NOMO-1 treated with dmso at 0.1 percent for 144 hours (cell line): Measurements from ENCODE around the gene BICRAL.
"Not testable (repeated sequence)": the region's sequence is repeated elsewhere in the genome, so short reads cannot be mapped to it uniquely, and the experiment has no call there.

Source experiments
- DNase-seq: peaks from one replicate; lab custom pipeline; 2025; ENCODE audit not compliant: unreplicated experiment; lab: John Stamatoyannopoulos, UW

The BICRAL gene, protein sequence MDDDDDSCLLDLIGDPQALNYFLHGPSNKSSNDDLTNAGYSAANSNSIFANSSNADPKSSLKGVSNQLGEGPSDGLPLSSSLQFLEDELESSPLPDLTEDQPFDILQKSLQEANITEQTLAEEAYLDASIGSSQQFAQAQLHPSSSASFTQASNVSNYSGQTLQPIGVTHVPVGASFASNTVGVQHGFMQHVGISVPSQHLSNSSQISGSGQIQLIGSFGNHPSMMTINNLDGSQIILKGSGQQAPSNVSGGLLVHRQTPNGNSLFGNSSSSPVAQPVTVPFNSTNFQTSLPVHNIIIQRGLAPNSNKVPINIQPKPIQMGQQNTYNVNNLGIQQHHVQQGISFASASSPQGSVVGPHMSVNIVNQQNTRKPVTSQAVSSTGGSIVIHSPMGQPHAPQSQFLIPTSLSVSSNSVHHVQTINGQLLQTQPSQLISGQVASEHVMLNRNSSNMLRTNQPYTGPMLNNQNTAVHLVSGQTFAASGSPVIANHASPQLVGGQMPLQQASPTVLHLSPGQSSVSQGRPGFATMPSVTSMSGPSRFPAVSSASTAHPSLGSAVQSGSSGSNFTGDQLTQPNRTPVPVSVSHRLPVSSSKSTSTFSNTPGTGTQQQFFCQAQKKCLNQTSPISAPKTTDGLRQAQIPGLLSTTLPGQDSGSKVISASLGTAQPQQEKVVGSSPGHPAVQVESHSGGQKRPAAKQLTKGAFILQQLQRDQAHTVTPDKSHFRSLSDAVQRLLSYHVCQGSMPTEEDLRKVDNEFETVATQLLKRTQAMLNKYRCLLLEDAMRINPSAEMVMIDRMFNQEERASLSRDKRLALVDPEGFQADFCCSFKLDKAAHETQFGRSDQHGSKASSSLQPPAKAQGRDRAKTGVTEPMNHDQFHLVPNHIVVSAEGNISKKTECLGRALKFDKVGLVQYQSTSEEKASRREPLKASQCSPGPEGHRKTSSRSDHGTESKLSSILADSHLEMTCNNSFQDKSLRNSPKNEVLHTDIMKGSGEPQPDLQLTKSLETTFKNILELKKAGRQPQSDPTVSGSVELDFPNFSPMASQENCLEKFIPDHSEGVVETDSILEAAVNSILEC

GRCh38 chr6:42781796-42782688 lies at the start of gene BICRAL:
Gene BICRAL (plus strand): TSS chr6:42782052. CDS start chr6:42822023, 39,971 bp downstream.
- peak; percentile 37 for DNase-seq

DNA sequence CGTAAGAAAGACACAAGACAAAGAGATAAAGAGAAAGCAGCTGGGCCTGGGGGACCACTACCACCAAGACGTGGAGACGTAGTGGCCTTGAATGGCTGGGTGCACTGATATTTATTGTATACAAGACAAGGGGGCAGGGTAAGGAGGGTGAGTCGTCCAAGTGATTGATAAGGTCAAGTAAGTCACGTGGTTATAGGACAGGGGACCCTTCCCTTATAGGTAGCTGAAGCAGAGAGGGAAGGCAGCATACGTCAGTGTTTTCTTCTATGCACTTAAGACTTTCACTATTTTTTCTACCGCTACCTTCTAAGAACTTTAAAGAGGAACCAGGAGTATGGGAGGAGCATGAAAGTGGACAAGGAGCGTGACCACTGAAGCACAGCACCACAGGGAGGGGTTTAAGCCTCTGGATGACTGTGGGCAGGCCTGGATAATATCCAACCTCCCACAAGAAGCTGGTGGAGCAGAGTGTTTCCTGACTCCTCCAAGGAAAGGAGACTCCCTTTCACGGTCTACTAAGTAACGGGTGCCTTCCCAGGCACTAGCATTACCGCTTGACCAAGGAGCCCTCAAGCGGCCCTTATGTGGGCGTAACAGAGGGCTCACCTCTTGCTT lies 47.9 kb upstream of the BICRAL start:
- not testable (repeated sequence) for DNase-seq

GRCh38 chr6:42735976-42736375 lies 45.9 kb upstream of the BICRAL start:
- no peak for DNase-seq

- DNase-seq: no peak
Observed at GRCh38 chr6:42740725-42741124, 41.1 kb upstream of the BICRAL start.

DNA sequence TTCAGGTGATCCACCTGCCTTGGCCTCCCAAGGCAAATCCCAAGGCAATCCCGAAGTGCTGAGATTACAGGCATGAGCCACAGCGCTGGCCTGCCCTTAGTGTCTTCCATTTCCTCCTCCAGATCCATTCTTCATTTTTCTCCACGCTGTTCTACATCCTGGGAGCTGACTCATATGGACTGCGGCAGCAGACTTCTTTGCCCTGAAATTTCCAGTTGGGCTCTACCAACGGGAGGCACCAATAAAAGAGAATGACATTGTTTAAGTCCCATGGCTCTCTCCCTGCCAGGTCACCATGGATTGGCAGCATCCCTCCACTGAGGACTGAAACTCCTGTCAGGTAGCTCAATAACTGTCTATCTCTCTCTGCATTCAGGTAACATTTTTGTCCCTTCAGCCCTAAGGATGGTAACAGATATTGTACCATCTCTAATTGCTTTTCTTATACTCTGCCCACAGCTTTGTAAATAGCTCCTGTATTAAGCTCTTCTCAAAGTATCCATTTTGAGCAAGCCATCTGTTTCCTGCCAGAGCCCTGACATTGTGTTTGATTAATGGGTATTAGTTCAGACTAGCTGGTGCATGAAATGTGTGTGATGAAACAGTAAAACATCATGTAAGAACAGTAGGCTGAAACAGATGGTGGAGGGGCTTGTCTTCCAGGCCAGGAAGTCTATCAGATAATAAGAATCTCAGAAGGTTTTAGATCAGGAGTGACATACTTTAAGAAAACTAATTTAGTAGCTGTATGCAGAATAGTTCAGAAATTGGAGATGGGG lies 39.5 kb upstream of the BICRAL start:
- DNase-seq: peak; percentile 37

DNA sequence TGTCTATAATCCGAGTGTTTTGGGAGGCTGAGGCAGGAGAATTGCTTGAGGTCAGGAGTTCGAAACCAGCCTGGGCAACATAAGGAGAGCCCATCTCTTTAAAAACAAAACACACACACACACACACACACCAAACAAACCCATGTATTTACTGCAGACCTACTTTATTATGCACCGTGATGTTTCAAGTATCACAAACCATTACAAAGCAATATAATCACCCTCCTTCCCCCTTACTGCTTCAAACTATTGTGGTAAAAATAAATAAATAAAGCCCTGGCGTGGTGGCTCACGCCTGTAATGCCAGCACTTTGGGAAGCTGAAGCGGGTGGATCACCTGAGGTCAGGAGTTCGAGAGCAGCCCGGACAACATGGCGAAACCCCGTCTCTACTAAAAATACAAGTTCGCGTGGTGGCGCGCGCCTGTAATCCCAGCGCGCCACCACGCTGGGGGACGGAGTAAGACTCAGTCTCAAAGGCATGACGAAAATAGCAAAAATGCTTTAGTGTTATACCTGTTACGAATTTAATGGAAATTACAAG lies 37.4 kb upstream of the BICRAL start:
- DNase-seq: no peak

DNA sequence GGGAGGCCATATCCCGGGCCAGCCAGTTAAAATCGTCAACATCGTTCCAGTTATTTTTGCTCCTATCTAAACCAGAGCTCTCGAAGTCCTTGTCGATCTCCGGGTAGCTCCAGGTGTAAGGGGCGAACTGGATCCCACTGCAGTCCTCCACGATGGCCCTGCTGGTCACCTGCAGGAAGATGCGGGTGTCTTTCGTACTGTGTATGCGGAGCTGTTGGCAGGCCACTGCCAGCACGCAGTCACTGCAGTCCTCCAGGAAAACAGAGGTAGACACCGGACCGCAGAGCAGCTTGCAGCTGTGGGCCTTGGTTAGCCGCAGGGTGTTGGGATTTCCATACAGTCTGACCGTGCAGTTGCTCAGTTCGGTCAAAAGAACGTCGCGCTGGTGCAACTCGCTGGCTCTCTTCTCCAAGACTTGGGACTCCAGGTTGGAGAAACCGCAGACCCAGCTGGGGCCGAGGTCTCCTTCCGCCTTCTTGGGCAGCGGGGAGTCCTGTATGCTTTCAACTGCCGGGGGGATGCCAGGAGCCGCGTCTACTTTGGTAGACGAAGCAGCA lies 36.7 kb upstream of the BICRAL start:
- peak; percentile 27 for DNase-seq

DNA sequence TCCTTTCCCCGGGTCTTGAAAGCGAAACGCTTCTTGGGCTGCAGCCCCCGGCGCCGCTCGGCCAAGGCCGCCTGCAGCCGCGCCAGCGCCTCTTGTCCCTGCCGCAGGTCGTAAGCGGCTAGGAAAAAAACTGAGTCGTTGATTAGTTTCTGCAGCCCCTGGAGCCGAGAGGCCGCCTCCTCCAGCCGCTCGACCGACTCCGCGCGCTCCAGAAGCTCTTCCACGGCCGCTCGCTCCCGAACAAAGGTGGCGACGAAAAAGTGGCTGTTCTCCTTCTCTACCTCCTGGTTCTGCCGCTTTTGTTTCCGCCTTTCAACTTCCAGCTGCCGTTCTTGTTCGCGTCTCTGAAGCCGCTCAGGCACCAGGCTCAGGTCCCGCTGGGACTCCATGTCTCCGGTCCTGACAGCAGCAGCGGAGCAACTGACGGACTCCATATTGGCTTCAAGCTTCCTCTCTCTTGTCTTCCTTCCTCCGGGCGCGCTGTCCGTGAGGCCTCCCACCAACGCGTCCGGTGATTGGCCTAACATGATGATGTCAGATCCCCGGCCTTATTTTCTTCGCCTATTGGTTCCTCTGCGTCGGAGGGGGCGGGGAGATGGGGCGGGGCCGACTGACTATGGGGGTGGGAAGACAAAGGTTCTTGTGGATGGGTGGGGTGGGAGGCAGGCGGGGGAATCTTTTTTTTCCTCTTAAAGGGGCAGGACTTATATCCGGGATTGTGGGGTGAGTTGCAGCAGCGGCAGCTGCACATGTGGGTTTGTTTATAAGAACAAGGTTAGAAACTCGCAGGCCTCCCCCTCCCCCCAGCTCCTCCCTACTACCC lies 36.0 kb upstream of the BICRAL start, which contains the start of gene TBCC:
Gene TBCC, minus strand, starts transcription at position 464 of the 823 bp plus-strand sequence. Its CDS starts 30 bp downstream, at position 434.
- peak; percentile 97 for DNase-seq

GRCh38 chr6:42746463-42747391 lies 35.1 kb upstream of the BICRAL start:
- DNase-seq: peak; percentile 72

DNA sequence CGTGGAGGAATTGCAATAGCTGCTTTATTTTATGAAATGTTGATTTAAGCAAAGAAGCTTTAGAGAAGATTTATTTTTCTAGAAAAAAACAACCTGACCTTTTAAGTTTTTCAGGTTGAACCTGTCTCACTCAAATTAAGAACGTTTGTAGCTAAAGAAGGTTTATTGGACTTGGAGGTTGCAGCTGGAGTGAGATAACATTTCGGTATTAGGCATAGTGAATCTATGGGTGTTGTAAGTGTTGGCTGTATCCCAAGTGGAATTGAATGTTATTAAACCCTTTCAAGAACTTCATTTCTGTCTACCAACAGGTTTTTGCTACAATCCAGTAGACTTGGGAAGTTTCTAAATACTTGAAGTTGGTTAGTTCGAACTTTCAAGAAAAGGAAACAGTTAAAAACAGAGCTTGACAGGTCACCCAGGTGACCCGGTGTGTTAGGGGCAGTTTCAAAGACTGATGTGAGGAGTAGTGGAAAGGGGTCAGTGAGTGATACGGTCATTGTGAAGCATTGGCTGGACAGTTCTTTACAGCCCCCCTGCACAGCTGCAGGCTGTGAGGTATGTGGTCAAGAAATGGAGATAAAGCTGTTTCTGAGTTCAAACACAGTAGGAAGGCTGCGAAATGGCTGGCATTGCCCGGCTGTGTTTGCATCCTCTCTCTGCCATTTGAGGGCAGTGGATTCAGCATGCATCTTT lies 33.5 kb upstream of the BICRAL start:
- DNase-seq: no peak

- no peak for DNase-seq
Observed at GRCh38 chr6:42751055-42751454, 30.8 kb upstream of the BICRAL start.

DNA sequence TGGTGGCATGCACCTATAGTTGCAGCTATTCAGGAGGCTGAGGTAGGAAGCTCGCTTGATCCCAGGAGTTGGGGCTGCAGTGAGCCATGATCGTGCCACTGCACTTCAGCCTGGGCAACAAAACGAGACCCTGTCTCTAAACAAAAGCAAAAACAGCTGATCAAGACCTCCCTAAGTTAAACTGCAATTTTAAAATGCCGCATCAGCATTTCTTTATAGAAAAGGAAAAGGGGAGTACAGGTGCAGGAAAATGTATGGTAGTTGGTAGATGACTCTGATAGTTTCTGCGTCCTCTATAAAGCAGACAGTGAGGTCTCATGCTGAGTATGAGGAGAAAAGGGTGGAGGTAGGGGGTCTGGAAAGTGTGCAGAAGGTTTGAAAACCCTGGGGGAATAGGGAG lies 27.1 kb upstream of the BICRAL start:
- DNase-seq: no peak

DNA sequence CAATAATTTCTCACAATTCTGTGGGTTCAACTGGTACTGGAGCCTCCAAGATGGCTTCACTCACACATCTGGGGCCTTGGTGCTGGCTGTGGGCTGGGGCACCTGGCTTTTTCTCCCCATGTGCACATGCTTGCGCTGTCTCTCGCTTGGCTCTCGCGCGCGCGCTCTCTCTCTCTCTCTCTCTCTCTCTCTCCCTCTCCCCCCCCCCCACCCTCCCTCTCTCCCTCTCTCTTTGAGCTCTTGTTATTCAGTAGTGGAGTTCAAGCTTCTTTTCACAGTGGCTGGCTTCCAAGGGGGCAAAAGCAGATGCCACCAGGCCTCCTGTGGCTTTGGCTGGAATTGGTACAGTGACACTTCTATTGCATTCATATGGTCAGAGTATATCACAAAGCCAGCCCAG lies 25.1 kb upstream of the BICRAL start:
- no peak for DNase-seq

- no peak for DNase-seq
Observed at GRCh38 chr6:42758756-42759430, 23.0 kb upstream of the BICRAL start.

GRCh38 chr6:42761287-42762067 lies 20.4 kb upstream of the BICRAL start:
- no peak for DNase-seq
